Amygdala (tissue), 56 donors: ENCODE results near the gene TBC1D2B.
A peak's percentile ranks its signal among the peaks of the same experiment; 100 is the strongest.
"Not testable (repeated sequence)": the region's sequence is repeated elsewhere in the genome, so short reads cannot be mapped to it uniquely, and the experiment has no call there.

ENCODE experiments used
- DNase-seq, 56 donors: peaks; one replicate each; lab custom pipeline; 2025; lab: John Stamatoyannopoulos, UW

Gene TBC1D2B

GRCh38 chr15:77993970-77994693 lies 83.4 kb downstream of the TBC1D2B start:
- peak in 26 of 56 donors; percentile 9 to 82 (median 50) for DNase-seq

DNA sequence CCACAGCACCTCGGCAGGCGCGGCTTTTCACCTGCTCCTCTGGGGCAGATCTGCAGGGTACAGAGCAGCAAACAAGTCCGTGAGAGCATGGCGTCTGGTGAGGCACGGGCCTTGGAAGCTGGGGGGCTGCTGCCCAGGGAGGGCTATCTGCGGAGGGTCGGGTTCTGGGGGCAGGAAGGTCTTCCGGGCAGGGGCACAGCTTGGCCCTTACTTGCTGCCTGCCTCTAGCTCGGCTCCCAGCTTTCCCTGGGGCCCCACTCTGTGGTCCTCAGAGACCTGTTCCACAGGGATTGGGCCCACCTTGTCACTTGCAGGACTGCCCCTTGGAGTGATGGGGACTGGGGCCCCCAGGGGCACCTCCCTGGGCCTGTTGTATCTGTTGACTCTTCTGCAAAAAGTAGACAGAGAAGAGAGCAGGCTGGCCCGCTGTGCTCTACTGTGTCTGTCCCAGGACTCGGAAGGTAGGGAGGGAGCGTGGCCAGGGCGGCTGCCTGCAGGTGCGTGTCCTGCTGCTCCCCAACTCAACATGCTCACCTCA lies 84.1 kb downstream of the TBC1D2B start:
- no peak for DNase-seq

- DNase-seq, result peak in 1 of 56 donors; percentile 41
These were observed 84.9 kb downstream of the TBC1D2B start for GRCh38 chr15:77992356-77993222.

GRCh38 chr15:77991658-77992201 lies 85.8 kb downstream of the TBC1D2B start:
- peak in 22 of 56 donors; percentile 14 to 61 (median 40) for DNase-seq

DNA sequence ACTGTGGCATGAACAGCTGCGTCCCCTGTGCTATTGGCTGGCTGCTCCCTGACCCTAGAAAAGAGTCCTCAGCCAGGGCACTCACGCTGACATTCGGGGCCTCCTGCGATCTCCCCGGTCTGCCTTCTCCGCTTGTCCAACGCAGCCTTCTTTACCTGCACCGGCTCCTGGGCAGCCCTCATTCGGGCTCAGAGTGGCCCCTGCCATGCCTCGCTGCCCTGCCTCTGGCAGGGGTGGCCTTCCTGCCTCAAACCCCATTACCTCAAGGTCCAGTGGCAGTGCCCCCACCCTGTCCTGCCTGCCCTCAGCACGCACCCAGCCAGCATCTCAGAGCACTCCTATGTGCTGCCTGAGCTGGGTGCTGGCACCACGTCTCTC lies 86.5 kb downstream of the TBC1D2B start:
- DNase-seq, result no peak

DNA sequence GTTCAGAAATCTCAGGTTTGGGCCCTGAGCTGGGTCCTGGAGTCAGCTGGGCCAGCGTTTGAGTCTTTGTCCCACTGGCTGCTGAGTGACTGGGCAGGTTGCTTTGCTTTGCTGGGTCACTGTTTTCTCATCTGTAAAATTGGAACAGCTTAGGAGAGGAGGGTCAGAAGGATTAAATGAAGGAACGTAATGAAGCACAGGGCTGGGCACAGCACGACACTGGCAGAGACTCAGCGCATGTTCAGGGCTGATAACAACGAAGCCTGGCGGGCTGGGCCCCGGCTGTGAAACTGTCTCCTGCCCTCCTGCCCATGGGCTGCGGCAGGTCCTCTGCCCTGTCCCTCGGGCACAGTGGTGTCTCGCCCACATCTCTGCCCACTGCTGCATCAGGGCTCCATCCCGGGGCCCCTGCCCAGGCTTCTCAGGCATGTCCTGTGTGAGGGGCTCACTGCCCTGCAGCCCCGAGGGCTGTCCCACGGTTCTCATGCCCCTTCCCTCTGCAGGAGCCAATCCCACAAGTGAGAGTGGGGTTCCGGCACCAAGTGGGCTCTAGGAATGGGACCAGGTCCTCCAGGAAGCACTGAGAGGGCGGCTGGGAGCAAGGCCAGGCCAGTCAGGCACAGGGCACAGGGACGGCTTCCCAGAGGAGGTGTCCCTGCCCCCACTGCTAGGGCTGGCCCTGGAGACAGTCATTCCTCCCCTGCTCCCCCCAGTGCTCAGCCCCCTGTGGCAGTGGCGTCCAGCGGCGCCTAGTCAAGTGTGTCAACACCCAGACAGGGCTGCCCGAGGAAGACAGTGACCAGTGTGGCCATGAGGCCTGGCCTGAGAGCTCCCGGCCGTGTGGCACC lies 88.0 kb downstream of the TBC1D2B start:
- DNase-seq, result no peak

DNA sequence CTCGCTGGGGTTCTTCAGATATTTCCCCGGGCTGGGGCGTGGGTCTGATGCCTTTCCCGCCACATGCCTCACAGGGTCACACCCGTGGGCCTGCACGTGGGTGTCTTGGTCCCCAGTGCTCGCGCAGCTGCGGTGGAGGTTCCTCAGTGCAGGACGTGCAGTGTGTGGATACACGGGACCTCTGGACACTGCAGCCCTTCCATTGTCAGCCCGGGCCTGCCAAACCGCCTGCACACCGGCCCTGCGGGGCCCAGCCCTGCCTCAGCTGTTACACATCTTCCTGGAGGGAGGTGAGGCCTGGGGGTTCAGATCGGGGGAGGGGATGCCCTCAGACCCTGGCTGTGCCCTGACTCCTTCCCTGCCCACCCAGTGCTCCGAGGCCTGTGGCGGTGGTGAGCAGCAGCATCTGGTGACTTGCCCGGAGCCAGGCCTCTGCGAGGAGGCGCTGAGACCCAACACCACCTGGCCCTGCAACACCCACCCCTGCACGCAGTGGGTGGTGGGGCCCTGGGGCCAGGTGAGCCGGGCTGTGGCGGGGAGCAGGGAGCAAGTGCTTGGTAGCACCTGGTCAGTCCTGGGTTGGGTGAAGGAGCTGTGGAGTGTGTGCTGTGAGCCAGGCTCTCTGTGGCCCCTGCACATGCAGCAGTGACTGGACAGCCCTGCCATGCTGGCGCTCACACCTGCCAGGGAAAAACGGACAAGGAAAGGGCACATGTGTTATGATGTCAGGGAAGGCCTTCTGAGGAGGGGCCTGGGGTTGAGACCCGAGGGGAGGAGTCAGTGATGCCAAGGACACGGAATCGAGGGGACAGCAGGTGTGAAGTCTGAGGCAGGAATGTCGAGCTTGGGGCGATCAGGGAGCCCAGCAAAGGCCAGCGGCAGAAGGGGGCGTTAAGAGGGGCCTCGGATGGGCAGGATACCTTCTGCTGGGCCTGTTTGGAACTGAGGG lies 88.9 kb downstream of the TBC1D2B start:
- DNase-seq, result no peak

- DNase-seq, result not testable (repeated sequence)
These were observed 89.8 kb downstream of the TBC1D2B start for GRCh38 chr15:77987765-77988136.

DNA sequence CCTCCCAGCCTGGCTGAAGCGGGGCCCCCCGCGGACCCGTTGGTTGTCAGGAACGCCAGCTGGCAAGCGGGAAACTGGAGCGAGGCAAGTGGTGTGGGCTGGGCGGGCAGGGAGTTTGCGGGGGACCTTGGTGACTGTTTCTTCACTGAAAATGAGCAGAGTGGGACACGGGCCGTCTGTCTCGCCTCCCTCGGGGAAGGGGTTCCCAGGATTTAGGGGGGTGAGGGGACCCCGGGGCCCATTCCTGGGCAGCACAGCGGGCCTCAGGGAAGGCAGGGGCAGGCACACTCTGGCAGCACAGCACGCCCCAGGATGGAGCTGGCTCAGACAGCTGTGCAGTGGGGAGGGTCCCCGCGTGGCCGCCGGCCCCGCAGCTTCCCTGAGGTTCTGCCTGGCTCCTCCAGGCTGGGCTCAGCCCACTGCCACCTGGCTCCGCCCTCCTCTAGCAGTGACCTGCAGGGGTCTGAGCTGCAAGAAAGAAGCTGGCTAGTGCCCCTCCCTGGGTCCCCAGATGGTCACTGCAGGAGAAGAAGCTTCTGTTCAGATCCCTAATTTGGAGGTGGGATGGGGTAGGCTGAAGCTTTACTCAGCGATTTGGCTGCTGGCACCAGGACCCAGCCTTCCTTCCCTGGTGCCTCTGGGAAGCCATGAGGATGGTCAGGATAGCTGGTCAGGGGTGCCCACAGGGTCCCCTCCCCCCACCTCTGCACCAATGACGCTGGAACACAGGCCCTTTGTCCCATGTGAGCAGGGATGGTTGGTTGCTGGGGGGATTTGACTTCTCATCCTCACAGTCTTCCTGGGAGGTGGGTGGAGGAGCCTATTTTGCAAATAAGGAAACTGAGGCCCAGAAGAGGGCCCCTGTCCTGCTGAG lies 90.4 kb downstream of the TBC1D2B start:
- DNase-seq, result peak in 3 of 56 donors; percentile 25 to 34 (median 25)

- DNase-seq, result no peak
These were observed 91.5 kb downstream of the TBC1D2B start for GRCh38 chr15:77985931-77986480.

DNA sequence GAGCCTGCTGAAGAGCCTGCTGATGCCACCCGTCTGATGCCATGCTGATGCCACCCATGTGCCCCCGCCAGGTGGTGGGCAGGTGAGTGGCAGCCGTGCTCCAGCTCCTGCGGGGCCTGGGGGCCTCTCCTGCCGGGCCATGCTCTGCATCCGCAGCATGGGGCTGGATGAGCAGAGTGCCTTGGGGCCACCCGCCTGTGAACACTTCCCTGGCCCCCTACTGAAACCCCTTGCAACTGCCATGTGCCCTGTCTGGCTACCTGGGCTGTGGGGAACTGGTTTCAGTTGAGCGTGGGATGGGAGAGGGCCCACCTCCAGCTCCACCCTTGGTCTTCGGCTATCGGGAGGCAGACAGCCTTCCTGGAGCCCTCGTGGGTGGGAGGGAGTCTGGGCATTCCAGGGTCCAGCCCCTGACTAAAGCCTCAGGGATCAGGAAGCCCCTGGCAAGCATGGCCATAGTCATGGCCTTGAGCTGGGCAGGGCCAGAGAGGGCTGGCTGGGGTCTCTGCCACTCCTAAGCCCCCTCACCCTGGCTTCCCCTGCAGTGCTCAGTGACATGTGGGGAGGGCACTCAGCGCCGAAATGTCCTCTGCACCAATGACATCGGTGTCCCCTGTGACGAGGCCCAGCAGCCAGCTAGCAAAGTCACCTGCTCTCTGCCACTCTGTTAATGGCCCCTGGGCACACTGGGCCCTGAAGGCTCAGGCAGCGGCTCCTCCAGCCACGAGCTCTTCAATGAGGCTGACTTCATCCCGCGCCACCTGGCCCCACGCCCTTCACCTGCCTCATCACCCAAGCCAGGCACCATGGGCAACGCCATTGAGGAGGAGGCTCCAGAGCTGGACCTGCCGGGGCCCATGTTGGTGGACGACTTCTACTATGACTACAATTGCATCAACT lies 92.2 kb downstream of the TBC1D2B start:
- no peak for DNase-seq

- DNase-seq, result no peak
These were observed 93.1 kb downstream of the TBC1D2B start for GRCh38 chr15:77984446-77984861.

DNA sequence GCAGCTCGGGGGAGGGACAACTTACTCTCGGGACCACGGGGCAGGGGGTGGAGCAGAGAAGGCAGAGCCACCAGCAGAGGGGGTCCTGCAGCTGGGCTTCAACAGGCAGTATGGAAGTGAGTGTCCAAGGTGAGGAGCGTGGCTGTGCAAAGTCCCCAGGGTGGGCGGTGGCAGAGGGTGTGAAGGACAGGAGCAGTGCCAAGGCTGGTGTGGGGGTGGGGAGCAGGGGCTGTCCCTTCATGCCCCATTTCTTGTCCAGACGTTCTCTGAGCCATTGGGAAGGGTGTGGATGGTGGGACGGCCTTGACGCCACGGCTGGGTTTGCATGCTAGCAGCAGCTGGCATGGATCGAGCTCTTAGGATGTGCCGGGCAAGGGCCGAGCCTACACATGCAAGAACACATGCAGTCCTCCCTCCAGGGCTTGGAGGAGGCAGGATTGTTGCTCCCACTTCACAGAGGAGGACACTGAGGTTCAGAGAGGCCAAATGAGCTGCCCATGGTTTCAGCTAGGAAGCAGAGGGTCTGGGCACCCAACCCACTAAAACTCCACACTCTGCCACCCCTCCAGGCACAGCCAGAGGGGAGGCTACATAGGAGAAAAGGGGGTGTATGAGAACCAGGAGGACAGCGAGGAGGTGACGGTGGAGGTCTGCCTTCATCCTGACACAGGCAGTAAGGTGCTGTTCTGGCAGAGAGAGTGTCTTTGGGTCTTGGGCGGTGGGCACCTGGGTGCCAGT lies 93.6 kb downstream of the TBC1D2B start:
- no peak for DNase-seq

- DNase-seq, result no peak
These were observed 94.3 kb downstream of the TBC1D2B start for GRCh38 chr15:77983091-77983707.

DNA sequence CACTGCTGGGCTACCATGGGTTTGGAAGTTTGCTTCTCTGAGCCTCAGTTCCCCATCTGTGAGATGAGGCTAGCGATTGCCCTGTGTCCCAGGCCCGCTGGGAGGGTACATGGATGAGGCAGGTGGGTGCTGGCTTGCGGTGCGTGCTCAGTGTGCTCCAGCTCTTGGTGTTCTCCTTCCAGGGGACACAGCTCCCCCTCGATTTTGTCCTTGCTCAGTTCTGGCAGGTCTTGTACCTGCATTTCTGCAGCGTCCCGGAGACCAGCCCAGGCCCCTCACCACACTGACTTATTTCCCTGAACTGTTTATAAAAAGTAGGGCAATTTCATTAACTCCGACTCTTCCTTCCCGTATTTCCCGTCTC lies 95.4 kb downstream of the TBC1D2B start:
- DNase-seq, result no peak
